SK-N-MC (cell line): Measurements from ENCODE around the gene PIK3C3.

Source experiments
- EZH2 ChIP-seq: fragments of 200-600 bp; sonication (generic); IDR thresholded peaks from one replicate; pipeline ENCODE4 v1.6.1; 2017; ENCODE audit warnings: antibody characterized with exemption
- FOXP2 ChIP-seq: optimal IDR thresholded peaks from 2 replicates; pipeline ENCODE3; 2011; ENCODE audit warnings: mild to moderate bottlenecking, moderate library complexity; ENCODE audit not compliant: insufficient read depth; ENCODE audit errors: extremely low read length, control extremely low read depth
- POLR2AphosphoS5 ChIP-seq: IDR thresholded peaks from 2 replicates; pipeline ENCODE4 v1.6.1; 2012; ENCODE audit warnings: mild to moderate bottlenecking, low read depth, low read length, borderline replicate concordance

DNA sequence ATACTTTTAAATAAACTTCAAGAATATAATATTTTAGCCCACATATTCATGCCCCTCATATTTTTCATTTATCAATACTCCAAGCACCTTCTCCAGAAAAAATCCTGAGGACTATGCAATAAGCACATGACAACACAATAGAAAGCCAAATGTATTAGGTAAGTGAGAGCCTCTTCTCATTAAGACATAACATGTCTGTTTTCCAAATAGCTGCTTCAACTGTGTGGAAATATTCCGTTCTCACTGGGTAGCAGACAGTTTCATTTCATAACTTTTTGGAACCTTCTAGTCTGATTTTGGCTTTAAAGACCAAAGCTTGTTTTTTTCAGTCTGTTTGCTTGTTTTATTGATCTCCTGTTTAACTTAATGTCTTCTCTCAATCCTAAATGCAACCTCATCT lies 137.8 kb downstream of the PIK3C3 start:
- TF ChIP-seq EZH2 (no peak), POLR2AphosphoS5 (no peak), FOXP2 (no peak)
